HG02884 (cell line): ENCODE results near the gene EEF1E1.
"Not testable (repeated sequence)": the region's sequence is repeated elsewhere in the genome, so short reads cannot be mapped to it uniquely, and the experiment has no call there.

Source experiments
- ATAC-seq: cut with Tn5 transposase; IDR thresholded peaks from one replicate; pipeline ENCODE4 v1.9.1; 2021; ENCODE audit warnings: mild to moderate bottlenecking, moderate library complexity; ENCODE audit not compliant: unreplicated experiment

Gene EEF1E1

GRCh38 chr6:8064638-8065518 lies 37.5 kb downstream of the EEF1E1 start:
- ATAC-seq = peak; percentile 7

- ATAC-seq = peak; percentile 68
Observed at GRCh38 chr6:8063761-8064637, 38.3 kb downstream of the EEF1E1 start, which contains the start of gene BLOC1S5. TSS of gene BLOC1S5 (minus strand) at chr6:8064389. CDS start at chr6:8064376, 13 bp downstream.

GRCh38 chr6:8061736-8062135 lies 40.6 kb downstream of the EEF1E1 start:
- no peak for ATAC-seq

GRCh38 chr6:8060346-8060745 lies 42.0 kb downstream of the EEF1E1 start:
- ATAC-seq = no peak

- no peak for ATAC-seq
Observed at GRCh38 chr6:8059129-8059528, 43.2 kb downstream of the EEF1E1 start.

GRCh38 chr6:8057793-8058192 lies 44.6 kb downstream of the EEF1E1 start:
- ATAC-seq = no peak

GRCh38 chr6:8057263-8057662 lies 45.1 kb downstream of the EEF1E1 start:
- no peak for ATAC-seq

- no peak for ATAC-seq
Observed at GRCh38 chr6:8054276-8054675, 48.1 kb downstream of the EEF1E1 start.

- ATAC-seq = no peak
Observed at GRCh38 chr6:8047541-8048292, 54.6 kb downstream of the EEF1E1 start.

- ATAC-seq = not testable (repeated sequence)
Observed at GRCh38 chr6:8045769-8046168, 56.6 kb downstream of the EEF1E1 start.

GRCh38 chr6:8043221-8043620 lies 59.1 kb downstream of the EEF1E1 start:
- no peak for ATAC-seq

GRCh38 chr6:8041913-8042583 lies 60.3 kb downstream of the EEF1E1 start:
- ATAC-seq = no peak

- not testable (repeated sequence) for ATAC-seq
Observed at GRCh38 chr6:8034107-8034506, 68.2 kb downstream of the EEF1E1 start.

- ATAC-seq = no peak
Observed at GRCh38 chr6:8030920-8031319, 71.4 kb downstream of the EEF1E1 start.
